ENCODE results near the gene NR2C2.

NR2C2 gene

DNA sequence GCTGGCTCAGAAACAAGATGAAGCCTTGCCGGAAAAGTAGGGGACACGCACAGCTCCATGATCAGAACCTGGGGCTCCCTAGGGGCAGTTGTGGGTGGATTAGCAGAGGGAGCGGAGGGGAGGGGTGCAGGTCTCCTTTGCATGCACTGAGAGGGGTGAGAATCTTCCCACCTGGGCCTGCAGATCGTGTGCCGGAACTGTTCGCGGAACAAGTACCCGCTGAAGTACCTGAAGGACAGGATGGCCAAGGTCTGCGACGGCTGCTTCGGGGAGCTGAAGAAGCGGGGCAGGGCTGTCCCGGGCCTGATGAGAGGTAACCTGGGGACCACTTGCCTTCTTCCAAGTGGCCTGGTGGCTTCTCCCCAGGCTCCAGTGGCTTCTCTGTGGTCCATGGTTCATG is 24.5 kb upstream of the NR2C2 start:
- no peak for DNase-seq (ENCODE audit: low spot score)
- TF ChIP-seq CTCF (IDR thresholded peaks at IDR 0.05; ENCODE audit: extremely low read depth, missing control alignments), result no peak

DNA sequence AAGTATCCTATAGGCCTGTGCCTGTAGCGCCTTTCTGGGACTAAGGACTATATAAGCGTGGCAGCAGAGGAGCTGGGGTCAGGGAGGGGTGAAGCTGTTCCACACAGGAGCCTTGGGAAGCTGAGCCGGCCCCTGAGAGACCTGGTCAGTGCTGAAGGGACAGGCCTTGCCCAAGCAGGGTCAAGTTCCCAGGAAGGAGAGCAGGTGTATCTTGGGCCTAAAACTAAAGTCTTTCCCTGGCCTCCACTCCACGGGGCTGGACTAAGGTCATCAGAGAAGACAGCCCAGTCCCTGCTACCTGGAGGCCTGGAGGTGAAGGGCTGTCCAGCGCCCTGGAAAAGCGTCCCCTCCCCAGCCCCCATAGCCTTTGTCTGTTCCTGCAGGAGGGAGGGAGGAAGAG is 23.9 kb upstream of the NR2C2 start:
- TF ChIP-seq CTCF (IDR thresholded peaks at IDR 0.05; ENCODE audit: extremely low read depth, missing control alignments), result no peak
- no peak for DNase-seq (ENCODE audit: low spot score)

DNA sequence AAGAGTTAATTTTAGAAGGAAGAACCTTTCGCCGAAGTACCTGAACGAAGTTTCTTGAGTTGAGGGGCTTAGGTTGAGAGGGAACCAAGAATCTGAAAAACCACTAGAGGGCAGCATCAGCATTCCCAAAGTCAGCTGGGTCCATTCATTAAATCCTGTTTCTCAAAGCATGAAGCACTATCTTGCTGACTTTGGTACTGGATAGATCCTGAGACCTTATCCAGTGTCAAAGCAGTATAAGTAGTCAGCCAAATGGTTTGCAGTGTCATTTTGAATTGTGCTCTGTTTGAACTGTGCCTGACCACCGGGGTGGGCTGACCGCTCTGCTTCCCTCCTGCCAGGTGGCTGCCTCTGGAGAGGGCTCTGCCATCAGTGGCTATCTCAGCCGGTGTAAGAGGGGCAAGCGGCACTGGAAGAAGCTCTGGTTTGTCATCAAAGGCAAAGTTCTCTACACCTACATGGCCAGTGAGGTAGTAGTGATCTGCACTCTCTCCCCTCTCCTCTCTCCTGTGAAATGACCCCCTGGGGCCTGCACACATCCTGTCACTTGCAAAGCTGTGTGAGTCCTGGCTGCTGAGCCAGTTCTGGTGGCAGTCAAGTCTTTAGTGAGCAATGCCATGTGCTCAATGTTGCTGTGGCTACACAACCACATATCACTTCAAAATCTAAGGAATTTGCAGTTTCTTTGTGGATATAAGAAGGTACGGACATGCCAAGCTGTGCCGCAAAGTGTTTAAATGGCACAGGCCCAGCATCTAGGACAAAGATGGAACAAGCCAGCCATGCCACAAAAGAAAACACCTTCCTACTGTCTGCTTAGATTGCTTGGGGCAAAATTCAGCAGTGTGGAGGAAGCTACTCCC is 21.4 kb upstream of the NR2C2 start:
- DNase-seq (ENCODE audit: low spot score), result peak; percentile 58
- peak; percentile 47 for TF ChIP-seq CTCF (IDR thresholded peaks at IDR 0.05; ENCODE audit: extremely low read depth, missing control alignments)

- no peak for TF ChIP-seq CTCF (IDR thresholded peaks at IDR 0.05; ENCODE audit: extremely low read depth, missing control alignments)
These were observed 20.8 kb upstream of the NR2C2 start for GRCh38 chr3:14926592-14926991.

DNA sequence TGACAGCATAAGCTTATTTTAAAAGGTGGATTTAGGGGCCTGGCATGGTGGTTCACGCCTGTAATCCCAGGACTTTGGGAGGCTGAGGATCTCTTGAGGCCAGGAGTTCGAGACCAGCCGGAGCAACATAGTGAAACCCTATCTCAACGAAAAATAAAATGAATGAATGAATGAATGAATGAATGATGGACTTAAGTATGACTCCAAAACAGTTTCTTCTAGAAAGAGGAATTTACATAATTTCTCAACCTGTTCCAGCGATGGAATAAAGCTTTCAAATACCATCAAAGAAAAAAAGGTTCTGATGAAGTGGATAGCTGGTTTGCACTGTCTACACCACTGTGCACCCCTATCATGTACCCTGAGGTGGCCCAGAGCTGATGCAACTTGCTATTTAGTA is 20.1 kb upstream of the NR2C2 start:
- DNase-seq (ENCODE audit: low spot score), result no peak

More at GRCh38 chr3:14926592-14926991, 20.8 kb upstream of the NR2C2 start:
- DNase-seq (ENCODE audit: low spot score), result no peak

GRCh38 chr3:14929310-14930074 is 17.9 kb upstream of the NR2C2 start:
- TF ChIP-seq CTCF (IDR thresholded peaks at IDR 0.05; ENCODE audit: extremely low read depth, missing control alignments), result no peak
- DNase-seq (ENCODE audit: low spot score), result no peak

More for the DNA sequence above, 20.1 kb upstream of the NR2C2 start:
- TF ChIP-seq CTCF (IDR thresholded peaks at IDR 0.05; ENCODE audit: extremely low read depth, missing control alignments), result no peak

GRCh38 chr3:14933820-14934425 is 13.5 kb upstream of the NR2C2 start:
- DNase-seq (ENCODE audit: low spot score), result no peak
- no peak for TF ChIP-seq CTCF (IDR thresholded peaks at IDR 0.05; ENCODE audit: extremely low read depth, missing control alignments)

Measured in GM20000 (cell line).